HG03520 (cell line): ENCODE measurements around the gene INSR.
A peak's percentile ranks its signal among the peaks of the same experiment; 100 is the strongest.

ENCODE experiments used
- ATAC-seq: cut with Tn5 transposase; IDR thresholded peaks from one replicate; pipeline ENCODE4 v1.9.1; 2021; ENCODE audit warnings: mild to moderate bottlenecking, moderate library complexity; ENCODE audit not compliant: unreplicated experiment

The INSR gene

GRCh38 chr19:7197119-7197759, 97.0 kb downstream of the INSR start:
- peak; percentile 43 for ATAC-seq

GRCh38 chr19:7196763-7197118, 97.5 kb downstream of the INSR start:
- ATAC-seq = no peak

- no peak for ATAC-seq
Measured at GRCh38 chr19:7195046-7195445, 99.2 kb downstream of the INSR start.

- no peak for ATAC-seq
Measured at GRCh38 chr19:7194566-7194965, 99.6 kb downstream of the INSR start.

GRCh38 chr19:7191946-7192691, 102.1 kb downstream of the INSR start:
- no peak for ATAC-seq

GRCh38 chr19:7188698-7189629, 105.2 kb downstream of the INSR start:
- no peak for ATAC-seq

GRCh38 chr19:7187605-7188339, 106.4 kb downstream of the INSR start:
- no peak for ATAC-seq

GRCh38 chr19:7182489-7182888, 111.7 kb downstream of the INSR start:
- ATAC-seq = no peak

GRCh38 chr19:7179917-7180306, 114.3 kb downstream of the INSR start:
- no peak for ATAC-seq

GRCh38 chr19:7177926-7178325, 116.3 kb downstream of the INSR start:
- no peak for ATAC-seq

GRCh38 chr19:7176792-7177191, 117.4 kb downstream of the INSR start:
- ATAC-seq = no peak

GRCh38 chr19:7172794-7173193, 121.4 kb downstream of the INSR start:
- no peak for ATAC-seq

- ATAC-seq = no peak
Measured at GRCh38 chr19:7170983-7171382, 123.2 kb downstream of the INSR start.

GRCh38 chr19:7168941-7169340, 125.3 kb downstream of the INSR start:
- ATAC-seq = no peak

GRCh38 chr19:7161292-7161691, 132.9 kb downstream of the INSR start:
- no peak for ATAC-seq

GRCh38 chr19:7159105-7159933, 134.9 kb downstream of the INSR start:
- ATAC-seq = no peak

- ATAC-seq = no peak
Measured at GRCh38 chr19:7153022-7153421, 141.2 kb downstream of the INSR start.

GRCh38 chr19:7152568-7152967, 141.6 kb downstream of the INSR start:
- ATAC-seq = no peak

- no peak for ATAC-seq
Measured at GRCh38 chr19:7149956-7150705, 144.1 kb downstream of the INSR start.
